Measurements from ENCODE around the gene KDELR1. TPM values are rescaled to one million over a fixed set of nuclear protein-coding genes. Genes with fewer than 3 reads are reported as not detected.

Gene KDELR1
- total and polyA plus RNA-seq, 2 of the 13 experiments (the other 11 are each of a cell fraction or from before 2014, with no cell fraction given): 134 to 185 TPM

- no peak for FAIRE-seq
- H3K4me2 ChIP-seq (ENCODE audit: low read depth, low read length): no peak overlapping the region
Observed at GRCh38 chr19:48342841-48343540, 48.4 kb downstream of the KDELR1 start.

GRCh38 chr19:48342414-48342738, 49.0 kb downstream of the KDELR1 start:
- FAIRE-seq (no peak), ATAC-seq (no peak), DNase-seq (ENCODE audit: low spot score) (no peak)
- Histone ChIP-seq H3K27me3 (ENCODE audit: control insufficient read depth in 1 of 2, insufficient read depth in 2 of 2, low read length in 2 of 2) (no peaks in the 10 kb centered on the region), H3K4me3 (replicated peaks in 1 of 3; ENCODE audit: insufficient read depth in 1 of 3, low read depth in 2 of 3, low read length in 3 of 3) (no peak overlapping the region), H3K9me3 (ENCODE audit: low read length) (no peaks in the 10 kb centered on the region), H2AFZ (ENCODE audit: low read length) (no peak overlapping the region), H3K27ac (ENCODE audit: extremely low read length, insufficient read depth, low read length) (no peak overlapping the region), H3K36me3 (replicated peaks in 1 of 2; ENCODE audit: control insufficient read depth in 1 of 2, insufficient read depth in 2 of 2, low read length in 2 of 2) (peaks cover 1 to 17% of the 10 kb centered on the region in 2 experiments; a peak in 4 of 5 replicates), H4K20me1 (ENCODE audit: insufficient read depth, low read length) (no peaks in the 10 kb centered on the region), H3K79me2 (ENCODE audit: insufficient read depth, low read length) (no peaks in the 10 kb centered on the region), H3K4me1 (ENCODE audit: insufficient read depth, low read length) (0 out of 2 replicates have a peak, but pooled peaks cover 5% of the 10 kb centered on the region), H3K4me2 (ENCODE audit: low read depth, low read length) (no peak overlapping the region), H3K9ac (ENCODE audit: insufficient read depth, low read depth, low read length) (no peak overlapping the region)
- CTCF ChIA-PET (ENCODE audit: low intra/inter-chr PET ratio, low total read pairs): no interaction called here
- no peak for TF ChIP-seq ZNF740 (CRISPR knock-in tag; IDR thresholded peaks at IDR 0.05)
- in situ Hi-C loops (cut with HindIII; ENCODE audit: extremely low pct_ligation_motif_present, low pct_unique_long_range_greater_than_20kb): no loop called here
- intact Hi-C loops (cut with micrococcal nuclease; ENCODE audit: unreplicated experiment): no loop called here
- WGBS (ENCODE audit: low lambda C conversion rate): 94% methylated on average over 19 of the region's 20 CpGs
- POLR2A ChIA-PET: no interaction called here
- BruUV-seq (replicated peaks): no TSS peak

More at GRCh38 chr19:48342841-48343540, 48.4 kb downstream of the KDELR1 start:
- intact Hi-C loops (cut with micrococcal nuclease; ENCODE audit: unreplicated experiment) (no loop called here), in situ Hi-C loops (cut with HindIII; ENCODE audit: extremely low pct_ligation_motif_present, low pct_unique_long_range_greater_than_20kb) (no loop called here)
- no TSS peak for BruUV-seq (replicated peaks)
- ChIA-PET POLR2A (no interaction called here), CTCF (ENCODE audit: low intra/inter-chr PET ratio, low total read pairs) (no interaction called here)
- Histone ChIP-seq H3K36me3 (replicated peaks in 1 of 2; ENCODE audit: control insufficient read depth in 1 of 2, insufficient read depth in 2 of 2, low read length in 2 of 2) (peaks cover 1 to 17% of the 10 kb centered on the region in 2 experiments; a peak in 4 of 5 replicates), H3K4me1 (ENCODE audit: insufficient read depth, low read length) (peaks cover 11% of the 10 kb centered on the region), H3K9ac (ENCODE audit: insufficient read depth, low read depth, low read length) (no peak overlapping the region), H2AFZ (ENCODE audit: low read length) (no peak overlapping the region), H3K9me3 (ENCODE audit: low read length) (no peaks in the 10 kb centered on the region), H3K79me2 (ENCODE audit: insufficient read depth, low read length) (no peaks in the 10 kb centered on the region), H4K20me1 (ENCODE audit: insufficient read depth, low read length) (no peaks in the 10 kb centered on the region), H3K27ac (ENCODE audit: extremely low read length, insufficient read depth, low read length) (no peak overlapping the region), H3K4me3 (replicated peaks in 1 of 3; ENCODE audit: insufficient read depth in 1 of 3, low read depth in 2 of 3, low read length in 3 of 3) (no peak overlapping the region), H3K27me3 (ENCODE audit: control insufficient read depth in 1 of 2, insufficient read depth in 2 of 2, low read length in 2 of 2) (no peaks in the 10 kb centered on the region)
- WGBS (ENCODE audit: low lambda C conversion rate): 95% methylated on average over 21 of the region's 23 CpGs
- TF ChIP-seq ZNF629 (CRISPR knock-in tag; conservative IDR thresholded peaks at IDR 0.05) (peak; percentile 69), SP1 (IDR thresholded peaks at IDR 0.05) (no peak), SP1 (CRISPR knock-in tag; IDR thresholded peaks at IDR 0.05) (no peak)
- ATAC-seq (no peak), DNase-seq (ENCODE audit: low spot score) (no peak)

Measured in HepG2 (cell line).